GM21717 (cell line): ENCODE results near the gene NALCN.

Source experiments
- ATAC-seq: cut with Tn5 transposase; IDR thresholded peaks from one replicate; pipeline ENCODE4 v1.9.1; 2021; ENCODE audit warnings: mild to moderate bottlenecking, moderate library complexity; ENCODE audit not compliant: unreplicated experiment

Gene NALCN

DNA sequence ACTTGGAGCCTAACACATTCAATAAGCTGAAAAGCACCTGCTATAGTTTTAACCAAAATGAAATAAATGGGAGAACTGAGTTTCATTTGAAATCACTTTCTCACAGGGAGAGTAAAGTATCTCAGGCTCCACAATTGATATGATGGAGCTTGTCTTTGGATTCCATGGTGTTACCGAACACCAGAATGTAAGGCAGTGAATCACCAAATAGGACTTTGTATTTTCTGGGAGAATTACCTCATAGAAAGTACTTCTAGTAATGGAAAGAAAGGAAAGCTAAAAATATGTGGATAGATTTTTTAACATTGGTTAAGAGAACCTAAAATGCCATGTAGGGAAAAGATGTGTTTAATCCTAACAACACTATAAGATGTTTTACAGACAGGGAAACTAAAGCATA, 123.6 kb downstream of the NALCN start:
- no peak for ATAC-seq

GRCh38 chr13:101291646-101292515, 124.4 kb downstream of the NALCN start:
- no peak for ATAC-seq

DNA sequence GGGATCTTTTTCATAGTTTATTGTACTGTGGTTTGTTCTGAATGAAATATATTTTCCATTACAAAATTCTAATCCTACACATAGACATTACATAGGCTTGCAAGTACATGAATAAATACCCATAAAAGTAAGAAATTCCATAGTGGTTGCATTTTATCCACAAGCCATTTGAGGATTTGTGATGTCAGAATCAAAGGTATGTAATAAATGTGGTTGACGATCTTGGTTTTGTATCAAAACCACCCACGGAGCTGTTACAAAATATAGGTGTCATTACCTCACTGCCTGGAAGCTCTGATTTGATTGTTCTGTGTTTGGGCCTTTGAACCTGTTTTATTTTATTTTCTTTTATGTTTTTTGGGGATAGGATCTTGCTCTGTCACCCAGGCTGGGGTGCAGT, 125.1 kb downstream of the NALCN start:
- ATAC-seq: no peak

DNA sequence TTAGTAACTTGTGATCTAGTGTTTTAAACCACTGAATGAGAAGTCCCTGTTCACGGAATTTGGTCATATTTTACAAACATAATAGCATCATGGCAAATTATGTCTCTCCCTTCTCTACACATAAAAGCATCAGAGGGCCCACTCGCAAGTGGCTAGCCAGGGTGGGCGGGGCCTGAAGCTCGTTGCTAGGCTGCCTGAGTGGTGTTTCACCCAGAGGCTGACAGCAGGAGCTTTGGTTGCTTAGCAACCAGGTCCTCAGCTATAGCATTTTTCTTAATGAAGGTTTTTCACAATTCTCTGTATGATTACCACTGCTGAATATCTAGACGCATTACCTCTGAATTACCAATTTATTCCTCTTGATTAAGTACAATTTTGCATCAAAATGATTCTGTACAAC, 126.5 kb downstream of the NALCN start:
- no peak for ATAC-seq

- ATAC-seq: no peak
Observed at GRCh38 chr13:101283782-101284181, 132.5 kb downstream of the NALCN start.

- ATAC-seq: no peak
Observed at GRCh38 chr13:101272886-101273285, 143.4 kb downstream of the NALCN start.

DNA sequence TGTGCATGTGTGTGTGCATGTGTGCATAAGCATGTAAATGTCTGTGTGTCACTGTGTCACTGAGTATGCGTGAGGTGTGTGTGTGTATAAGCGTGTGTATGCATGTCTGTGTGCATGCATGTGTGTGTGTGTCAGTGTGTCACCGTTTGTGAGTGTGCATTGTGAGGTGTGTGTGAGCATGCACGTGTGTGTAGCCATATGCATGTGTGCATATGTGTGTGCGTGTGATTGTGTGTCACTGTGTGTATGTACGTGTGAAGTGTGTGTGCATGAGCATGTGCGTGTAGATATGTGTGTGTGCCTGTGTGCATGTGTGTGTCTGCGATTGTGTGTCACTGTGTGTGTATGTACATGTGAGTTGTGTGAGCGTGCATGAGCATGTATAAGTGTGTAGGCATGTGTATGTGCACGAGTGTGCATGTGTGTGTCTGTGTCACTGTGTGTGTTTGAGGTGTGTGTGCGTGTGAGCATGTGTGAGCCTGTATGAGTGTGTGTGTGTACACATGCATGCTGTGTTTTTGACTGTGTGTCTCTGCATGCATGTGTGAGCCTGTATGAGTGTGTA, 144.5 kb downstream of the NALCN start:
- ATAC-seq: no peak

DNA sequence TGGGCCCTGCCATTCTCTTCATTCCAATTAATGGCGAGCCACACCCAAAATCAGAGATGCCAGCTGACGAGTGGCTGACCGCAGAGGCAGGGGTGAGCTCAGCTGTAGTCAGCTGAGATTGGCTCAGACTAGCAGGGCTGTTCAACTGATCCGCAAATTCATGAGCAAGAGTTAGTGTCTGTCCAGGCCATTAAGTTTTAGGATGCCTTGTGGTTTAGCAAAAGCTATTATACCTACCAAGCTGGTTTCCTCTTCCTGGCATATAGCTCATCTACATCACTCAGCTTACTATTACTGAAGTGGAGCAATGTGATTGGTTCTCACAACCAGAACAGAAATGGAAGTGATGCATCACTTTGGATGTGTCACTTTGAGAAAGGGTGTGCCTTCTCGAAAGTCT, 148.7 kb downstream of the NALCN start:
- ATAC-seq: no peak

GRCh38 chr13:101265934-101266333, 150.4 kb downstream of the NALCN start:
- ATAC-seq: no peak

DNA sequence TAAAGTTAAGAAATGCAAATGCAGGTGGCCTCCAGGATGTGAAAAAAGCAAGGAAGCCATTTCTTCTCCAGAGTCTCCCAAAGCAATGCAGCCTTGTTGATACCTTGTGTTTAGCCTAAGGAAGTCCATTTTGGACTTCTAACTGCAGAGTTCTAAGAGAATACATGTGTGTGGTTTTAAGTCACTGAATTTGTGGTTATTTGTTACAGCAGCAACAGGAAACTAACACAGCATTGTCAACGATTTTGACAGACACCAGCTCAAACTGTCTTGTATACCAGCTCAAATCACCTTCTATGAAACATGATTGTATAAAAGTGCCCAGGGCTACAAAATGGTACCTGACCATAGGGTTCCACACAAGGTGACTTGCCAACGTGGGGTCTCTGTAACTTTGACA, 151.4 kb downstream of the NALCN start:
- ATAC-seq: no peak

- ATAC-seq: peak; percentile 74
Observed at GRCh38 chr13:101262306-101262705, 154.0 kb downstream of the NALCN start.

GRCh38 chr13:101258509-101258908, 157.8 kb downstream of the NALCN start:
- no peak for ATAC-seq

GRCh38 chr13:101258071-101258470, 158.2 kb downstream of the NALCN start:
- peak; percentile 97 for ATAC-seq

GRCh38 chr13:101248739-101249514, 167.4 kb downstream of the NALCN start:
- no peak for ATAC-seq

GRCh38 chr13:101242720-101243119, 173.6 kb downstream of the NALCN start:
- no peak for ATAC-seq

GRCh38 chr13:101238555-101238954, 177.8 kb downstream of the NALCN start:
- ATAC-seq: no peak

DNA sequence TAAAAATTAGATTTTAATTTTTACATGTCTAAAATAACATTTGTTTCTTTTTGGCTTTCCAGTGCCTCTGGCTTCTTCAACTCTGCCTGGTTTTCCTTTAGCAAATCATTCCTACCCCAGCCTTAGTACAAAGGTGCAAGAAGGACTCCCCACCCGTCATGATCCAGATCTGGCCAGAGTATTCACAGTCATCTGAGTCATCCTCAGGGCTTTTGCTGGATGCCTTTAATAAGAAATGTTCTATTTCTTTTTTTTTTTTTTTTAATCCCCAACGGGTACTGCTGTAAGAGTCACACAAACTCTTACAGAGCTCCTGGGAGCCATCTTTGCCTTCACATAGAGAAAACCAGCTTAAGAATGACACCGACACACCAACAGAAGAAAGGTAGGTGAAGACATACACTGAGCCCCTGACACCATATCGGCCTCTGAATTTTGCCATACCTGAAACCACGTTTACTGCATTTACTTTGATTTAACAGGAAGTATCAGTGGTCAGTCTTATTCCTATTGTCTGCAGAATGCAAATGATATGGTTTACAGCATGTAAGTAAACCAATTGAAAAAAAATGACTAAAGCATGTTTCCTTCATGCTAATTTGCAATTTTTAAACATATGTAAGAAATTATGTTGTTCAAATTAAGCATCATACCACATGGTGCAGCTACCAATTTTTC, 184.4 kb downstream of the NALCN start:
- ATAC-seq: no peak

- no peak for ATAC-seq
Observed at GRCh38 chr13:101230271-101230890, 185.9 kb downstream of the NALCN start.

DNA sequence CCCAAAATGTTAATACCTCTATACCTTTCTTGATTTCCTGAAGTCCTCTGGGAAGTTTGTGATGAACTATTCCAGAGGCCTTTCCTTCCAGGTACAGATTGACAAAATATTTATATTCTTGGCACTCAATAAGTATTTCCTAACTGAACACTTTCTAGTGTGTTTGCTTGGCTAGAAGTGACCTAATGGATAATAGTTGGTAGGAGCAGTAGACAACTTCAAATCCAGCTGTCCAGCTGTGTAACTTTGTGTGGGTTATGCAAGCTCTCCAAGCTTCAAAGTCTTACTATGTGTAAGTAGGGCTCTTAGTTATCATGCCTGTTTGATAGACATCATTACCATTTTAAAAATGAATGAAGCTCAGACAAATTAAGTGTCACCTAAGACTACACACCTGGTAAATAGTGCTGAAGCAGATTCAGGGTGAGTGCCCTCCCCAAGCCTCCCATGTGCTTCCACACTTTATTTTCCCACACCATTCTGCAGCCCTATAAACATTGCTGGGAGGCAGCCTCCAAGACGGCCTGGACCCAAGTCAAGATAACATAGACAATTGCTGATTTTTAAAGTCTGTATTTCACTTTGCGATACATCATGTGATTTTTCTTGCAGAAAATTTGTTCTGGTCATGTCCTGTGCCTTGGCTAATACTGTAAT, 196.6 kb downstream of the NALCN start:
- ATAC-seq: no peak

DNA sequence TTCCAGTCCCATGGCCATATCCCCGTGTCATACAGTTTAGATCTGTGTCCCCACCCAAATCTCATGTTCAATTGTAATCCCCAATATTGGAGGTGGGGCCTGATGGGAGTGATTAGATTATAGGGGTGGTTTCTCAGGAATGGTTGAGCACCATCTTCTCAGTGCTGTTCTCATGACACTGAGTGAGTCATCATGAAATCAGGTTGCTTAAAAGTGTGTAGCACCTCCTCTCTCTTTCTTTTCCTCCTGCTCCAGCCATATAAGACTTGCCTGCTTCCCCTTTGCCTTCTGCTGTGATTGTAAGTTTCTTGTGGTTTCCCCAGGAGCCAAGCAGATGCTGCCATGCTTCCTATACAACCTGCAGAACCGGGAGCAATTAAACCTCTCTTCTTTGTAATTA, 197.8 kb downstream of the NALCN start:
- no peak for ATAC-seq
